ENCODE data around the gene SLC35F3.

SLC35F3 gene

GRCh38 chr1:234265321-234265720, 360.8 kb downstream of the SLC35F3 start:
- no peak for DNase-seq

- DNase-seq: no peak
These were observed 361.4 kb downstream of the SLC35F3 start for GRCh38 chr1:234265861-234266260.

GRCh38 chr1:234270093-234270492, 365.6 kb downstream of the SLC35F3 start:
- DNase-seq: no peak

GRCh38 chr1:234270581-234271242, 366.2 kb downstream of the SLC35F3 start:
- DNase-seq: no peak

- DNase-seq: no peak
These were observed 366.7 kb downstream of the SLC35F3 start for GRCh38 chr1:234271243-234271606.

- DNase-seq: no peak
These were observed 368.3 kb downstream of the SLC35F3 start for GRCh38 chr1:234272656-234273312.

GRCh38 chr1:234273981-234274380, 369.5 kb downstream of the SLC35F3 start:
- no peak for DNase-seq

- no peak for DNase-seq
These were observed 371.8 kb downstream of the SLC35F3 start for GRCh38 chr1:234276151-234276788.

- DNase-seq: no peak
These were observed 372.8 kb downstream of the SLC35F3 start for GRCh38 chr1:234277161-234277868.

- DNase-seq: no peak
These were observed 374.5 kb downstream of the SLC35F3 start for GRCh38 chr1:234279021-234279420.

GRCh38 chr1:234280500-234280899, 376.0 kb downstream of the SLC35F3 start:
- DNase-seq: no peak

- no peak for DNase-seq
These were observed 377.5 kb downstream of the SLC35F3 start for GRCh38 chr1:234281826-234282489.

- no peak for DNase-seq
These were observed 381.7 kb downstream of the SLC35F3 start for GRCh38 chr1:234286206-234286605.

GRCh38 chr1:234288946-234289345, 384.5 kb downstream of the SLC35F3 start:
- DNase-seq: no peak

- DNase-seq: no peak
These were observed 385.2 kb downstream of the SLC35F3 start for GRCh38 chr1:234289538-234290305.

- no peak for DNase-seq
These were observed 387.5 kb downstream of the SLC35F3 start for GRCh38 chr1:234292011-234292410.

GRCh38 chr1:234292548-234292947, 388.1 kb downstream of the SLC35F3 start:
- DNase-seq: no peak

- DNase-seq: no peak
These were observed 389.8 kb downstream of the SLC35F3 start for GRCh38 chr1:234294109-234294817.

GRCh38 chr1:234295068-234295467, 390.6 kb downstream of the SLC35F3 start:
- no peak for DNase-seq

GRCh38 chr1:234295626-234296025, 391.1 kb downstream of the SLC35F3 start:
- no peak for DNase-seq

- no peak for DNase-seq
These were observed 392.0 kb downstream of the SLC35F3 start for GRCh38 chr1:234296496-234296895.

GRCh38 chr1:234297668-234298067, 393.2 kb downstream of the SLC35F3 start:
- no peak for DNase-seq

Data from NCI-H1436 treated with DMSO at 0.1 percent for 48 hours (cell line).